GM23338 (cell line): Measurements from ENCODE around the gene ERFE. TPM values are rescaled to one million over a fixed set of nuclear protein-coding genes. Genes with fewer than 3 reads are reported as not detected.

Source experiments
- ATAC-seq: fragments of 200-7000 bp; cut with Tn5 transposase; 3 replicates; pipeline ENCODE4 v1.9.1; 2020
- DNase-seq: peaks from one replicate; pipeline ENCODE4 v3.0.0-alpha.2; 2015; ENCODE audit warnings: low spot score
- H2AFZ ChIP-seq: fragments of 200-600 bp; sonication (generic); 2 replicates; pipeline ENCODE4 v1.8.0; 2016; ENCODE audit warnings: antibody characterized with exemption, mild to moderate bottlenecking, moderate library complexity
- H3F3A ChIP-seq: fragments of 200-600 bp; sonication (generic); replicated peaks from 2 replicates; pipeline ENCODE4 v1.8.0; 2017; ENCODE audit warnings: antibody characterized with exemption, mixed run types, low read depth
- H3K27ac ChIP-seq: fragments of 200-600 bp; sonication (generic); 2 replicates; pipeline ENCODE4 v1.6.1; 2016; ENCODE audit warnings: low read depth
- H3K27me3 ChIP-seq: fragments of 200-600 bp; sonication (generic); 2 replicates; pipeline ENCODE4 v1.8.0; 2016; ENCODE audit warnings: mild to moderate bottlenecking, mixed run types, moderate library complexity; ENCODE audit not compliant: insufficient read depth
- H3K36me3 ChIP-seq: fragments of 200-600 bp; sonication (generic); 2 replicates; pipeline ENCODE4 v1.8.0; 2016; ENCODE audit warnings: mild to moderate bottlenecking; ENCODE audit not compliant: insufficient read depth
- H3K4me1 ChIP-seq: fragments of 200-600 bp; sonication (generic); 2 replicates; pipeline ENCODE4 v1.8.0; 2016; ENCODE audit warnings: mild to moderate bottlenecking, moderate library complexity; ENCODE audit not compliant: insufficient read depth
- H3K4me2 ChIP-seq: fragments of 200-600 bp; sonication (generic); 2 replicates; pipeline ENCODE4 v1.7.1; 2017; ENCODE audit warnings: mixed run types
- H3K4me3 ChIP-seq: fragments of 200-600 bp; sonication (generic); 2 replicates; pipeline ENCODE4 v1.6.1; 2016; ENCODE audit warnings: mixed run types
- H3K79me2 ChIP-seq: fragments of 200-600 bp; sonication (generic); replicated peaks from 2 replicates; pipeline ENCODE4 v1.8.0; 2017; ENCODE audit warnings: mild to moderate bottlenecking; ENCODE audit not compliant: insufficient read depth
- H3K9me2 ChIP-seq: fragments of 200-600 bp; sonication (generic); 2 replicates; pipeline ENCODE4 v1.8.0; 2017; ENCODE audit not compliant: insufficient read depth
- H4K20me1 ChIP-seq: fragments of 200-600 bp; sonication (generic); replicated peaks from 2 replicates; pipeline ENCODE4 v1.8.0; 2017; ENCODE audit warnings: mild to moderate bottlenecking; ENCODE audit not compliant: insufficient read depth
- H3K27ac Mint-ChIP-seq: 2 replicates; pipeline ENCODE4 v1.8.0; 2020; ENCODE audit warnings: inconsistent platforms, mild to moderate bottlenecking, moderate library complexity, mixed read lengths
- H3K27me3 Mint-ChIP-seq: 3 replicates; pipeline ENCODE4 v1.8.0; 2022; ENCODE audit warnings: low read depth, mild to moderate bottlenecking, moderate library complexity, mixed read lengths, inconsistent platforms; ENCODE audit not compliant: insufficient read depth, poor library complexity
- H3K36me3 Mint-ChIP-seq: 3 replicates; pipeline ENCODE4 v1.8.0; 2021; ENCODE audit warnings: low read depth, mild to moderate bottlenecking, inconsistent platforms, moderate library complexity, mixed read lengths
- H3K4me1 Mint-ChIP-seq: 3 replicates; pipeline ENCODE4 v1.8.0; 2020; ENCODE audit warnings: mild to moderate bottlenecking, inconsistent platforms, mixed read lengths
- H3K4me3 Mint-ChIP-seq: 3 replicates; pipeline ENCODE4 v1.8.0; 2021; ENCODE audit warnings: moderate library complexity, mild to moderate bottlenecking, inconsistent platforms, mixed read lengths
- H3K9me3 Mint-ChIP-seq: 3 replicates; pipeline ENCODE4 v1.8.0; 2020; ENCODE audit warnings: moderate library complexity, mild to moderate bottlenecking, inconsistent platforms, mixed read lengths
- CREB1 ChIP-seq: fragments of 250-450 bp; sonication (Bioruptor Pico); IDR thresholded peaks from 2 replicates; pipeline ENCODE4 v1.5.0; 2020; ENCODE audit warnings: low read depth, mild to moderate bottlenecking, moderate library complexity
- EZH2 ChIP-seq: fragments of 200-600 bp; sonication (generic); IDR thresholded peaks from one replicate; pipeline ENCODE4 v1.8.0; 2017; ENCODE audit warnings: antibody characterized with exemption, mild to moderate bottlenecking, low read depth; ENCODE audit not compliant: unreplicated experiment
- EZH2phosphoT487 ChIP-seq: fragments of 200-600 bp; sonication (generic); IDR thresholded peaks from one replicate; pipeline ENCODE4 v1.8.1; 2018; ENCODE audit warnings: antibody characterized with exemption; ENCODE audit not compliant: unreplicated experiment
- JUNB ChIP-seq: IDR thresholded peaks from one replicate; pipeline ENCODE4 v1.6.1; 2016; ENCODE audit warnings: antibody characterized with exemption; ENCODE audit not compliant: unreplicated experiment
- NANOG ChIP-seq: IDR thresholded peaks from 2 replicates; pipeline ENCODE4 v1.6.1; 2016; ENCODE audit warnings: antibody characterized with exemption, borderline replicate concordance
- POLR2AphosphoS5 ChIP-seq: IDR thresholded peaks from 2 replicates; pipeline ENCODE4 v1.6.1; 2016; ENCODE audit warnings: antibody characterized with exemption, low read depth
- STAT1 ChIP-seq: IDR thresholded peaks from one replicate; pipeline ENCODE4 v1.6.1; 2016; ENCODE audit warnings: antibody characterized with exemption; ENCODE audit not compliant: unreplicated experiment
- ZNF114 ChIP-seq: fragments of 250-450 bp; sonication (Bioruptor Pico); IDR thresholded peaks from 2 replicates; pipeline ENCODE4 v1.5.0; 2020; ENCODE audit warnings: mild to moderate bottlenecking, moderate library complexity
- ZNF331 ChIP-seq: fragments of 250-450 bp; sonication (Bioruptor Pico); IDR thresholded peaks from 2 replicates; pipeline ENCODE4 v1.5.0; 2020; ENCODE audit warnings: low read depth, mild to moderate bottlenecking, moderate library complexity
- ZNF462 ChIP-seq: fragments of 250-450 bp; sonication (Bioruptor Pico); IDR thresholded peaks from 2 replicates; pipeline ENCODE4 v1.5.0; 2020; ENCODE audit warnings: mild to moderate bottlenecking, moderate library complexity
- polyA plus RNA-seq: library from polyadenylated mRNA; unstranded; fragments of >200 nt; fragmentation: Nextera tagmentation; extraction: Ambion mirVana; gene quantifications from 2 replicates; pipeline ENCODE4 v1.2.1, GENCODE V29; 2016
- total RNA-seq: library from RNA; depleted of rRNA; stranded (reverse); fragments of >200 nt; shearing (Covaris generic); gene quantifications from 2 replicates; pipeline ENCODE4 v1.2.3, GENCODE V29; 2014
- TF ChIP-seq, protein P1 (sequence below): IDR thresholded peaks from 2 replicates; pipeline ENCODE4 v1.6.1; 2016; ENCODE audit warnings: antibody characterized with exemption
- TF ChIP-seq, protein P2 (sequence below): IDR thresholded peaks from one replicate; pipeline ENCODE4 v1.6.1; 2018; ENCODE audit warnings: antibody characterized with exemption; ENCODE audit not compliant: unreplicated experiment
- TF ChIP-seq, protein P3 (sequence below), 2 experiments: fragments of 200-600 bp in 1 of 2; sonication (generic) in 1 of 2; conservative IDR thresholded peaks; 2 replicates each; pipeline versions ENCODE4 v1.5.1 to v1.6.1; 2016 to 2017; ENCODE audit warnings: antibody characterized with exemption in 2 of 2, low read depth in 2 of 2, mild to moderate bottlenecking in 2 of 2, moderate library complexity in 1 of 2

Gene ERFE
- total and polyA plus RNA-seq, 2 experiments from 2014 or later, result 1.0 to 3.3 TPM

- peaks cover 4% of the 10 kb centered on the region; the same call in 2 of the 3 replicates for H3K4me1 Mint-ChIP-seq
- Histone ChIP-seq H3K4me2 (no peak overlapping the region), H3F3A (no peaks in the 10 kb centered on the region), H3K4me3 (no peak overlapping the region), H3K27ac (no peak overlapping the region), H3K9me2 (no peaks in the 10 kb centered on the region), H3K36me3 (no peaks in the 10 kb centered on the region), H2AFZ (no peak overlapping the region), H3K4me1 (no peaks in the 10 kb centered on the region; the same call in 1 of the 2 replicates), H4K20me1 (no peaks in the 10 kb centered on the region), H3K79me2 (no peaks in the 10 kb centered on the region), H3K27me3 (no peaks in the 10 kb centered on the region)
- DNase-seq, result no peak
- no peaks in the 10 kb centered on the region for H3K36me3 Mint-ChIP-seq
- H3K27ac Mint-ChIP-seq, result no peak overlapping the region
- H3K27me3 Mint-ChIP-seq, result peaks cover 3% of the 10 kb centered on the region
- TF ChIP-seq ZNF114 (CRISPR knock-in tag) (no peak), EZH2phosphoT487 (no peak), JUNB (no peak), POLR2AphosphoS5 (no peak), EZH2 (no peak), ZNF331 (CRISPR knock-in tag) (no peak), STAT1 (no peak), ZNF462 (CRISPR knock-in tag) (no peak), NANOG (no peak), CREB1 (CRISPR knock-in tag) (no peak)
- TF ChIP-seq, protein P1, sequence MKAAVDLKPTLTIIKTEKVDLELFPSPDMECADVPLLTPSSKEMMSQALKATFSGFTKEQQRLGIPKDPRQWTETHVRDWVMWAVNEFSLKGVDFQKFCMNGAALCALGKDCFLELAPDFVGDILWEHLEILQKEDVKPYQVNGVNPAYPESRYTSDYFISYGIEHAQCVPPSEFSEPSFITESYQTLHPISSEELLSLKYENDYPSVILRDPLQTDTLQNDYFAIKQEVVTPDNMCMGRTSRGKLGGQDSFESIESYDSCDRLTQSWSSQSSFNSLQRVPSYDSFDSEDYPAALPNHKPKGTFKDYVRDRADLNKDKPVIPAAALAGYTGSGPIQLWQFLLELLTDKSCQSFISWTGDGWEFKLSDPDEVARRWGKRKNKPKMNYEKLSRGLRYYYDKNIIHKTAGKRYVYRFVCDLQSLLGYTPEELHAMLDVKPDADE, result no peak
- TF ChIP-seq, protein P2, sequence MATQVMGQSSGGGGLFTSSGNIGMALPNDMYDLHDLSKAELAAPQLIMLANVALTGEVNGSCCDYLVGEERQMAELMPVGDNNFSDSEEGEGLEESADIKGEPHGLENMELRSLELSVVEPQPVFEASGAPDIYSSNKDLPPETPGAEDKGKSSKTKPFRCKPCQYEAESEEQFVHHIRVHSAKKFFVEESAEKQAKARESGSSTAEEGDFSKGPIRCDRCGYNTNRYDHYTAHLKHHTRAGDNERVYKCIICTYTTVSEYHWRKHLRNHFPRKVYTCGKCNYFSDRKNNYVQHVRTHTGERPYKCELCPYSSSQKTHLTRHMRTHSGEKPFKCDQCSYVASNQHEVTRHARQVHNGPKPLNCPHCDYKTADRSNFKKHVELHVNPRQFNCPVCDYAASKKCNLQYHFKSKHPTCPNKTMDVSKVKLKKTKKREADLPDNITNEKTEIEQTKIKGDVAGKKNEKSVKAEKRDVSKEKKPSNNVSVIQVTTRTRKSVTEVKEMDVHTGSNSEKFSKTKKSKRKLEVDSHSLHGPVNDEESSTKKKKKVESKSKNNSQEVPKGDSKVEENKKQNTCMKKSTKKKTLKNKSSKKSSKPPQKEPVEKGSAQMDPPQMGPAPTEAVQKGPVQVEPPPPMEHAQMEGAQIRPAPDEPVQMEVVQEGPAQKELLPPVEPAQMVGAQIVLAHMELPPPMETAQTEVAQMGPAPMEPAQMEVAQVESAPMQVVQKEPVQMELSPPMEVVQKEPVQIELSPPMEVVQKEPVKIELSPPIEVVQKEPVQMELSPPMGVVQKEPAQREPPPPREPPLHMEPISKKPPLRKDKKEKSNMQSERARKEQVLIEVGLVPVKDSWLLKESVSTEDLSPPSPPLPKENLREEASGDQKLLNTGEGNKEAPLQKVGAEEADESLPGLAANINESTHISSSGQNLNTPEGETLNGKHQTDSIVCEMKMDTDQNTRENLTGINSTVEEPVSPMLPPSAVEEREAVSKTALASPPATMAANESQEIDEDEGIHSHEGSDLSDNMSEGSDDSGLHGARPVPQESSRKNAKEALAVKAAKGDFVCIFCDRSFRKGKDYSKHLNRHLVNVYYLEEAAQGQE, result no peak
- TF ChIP-seq, protein P3, sequence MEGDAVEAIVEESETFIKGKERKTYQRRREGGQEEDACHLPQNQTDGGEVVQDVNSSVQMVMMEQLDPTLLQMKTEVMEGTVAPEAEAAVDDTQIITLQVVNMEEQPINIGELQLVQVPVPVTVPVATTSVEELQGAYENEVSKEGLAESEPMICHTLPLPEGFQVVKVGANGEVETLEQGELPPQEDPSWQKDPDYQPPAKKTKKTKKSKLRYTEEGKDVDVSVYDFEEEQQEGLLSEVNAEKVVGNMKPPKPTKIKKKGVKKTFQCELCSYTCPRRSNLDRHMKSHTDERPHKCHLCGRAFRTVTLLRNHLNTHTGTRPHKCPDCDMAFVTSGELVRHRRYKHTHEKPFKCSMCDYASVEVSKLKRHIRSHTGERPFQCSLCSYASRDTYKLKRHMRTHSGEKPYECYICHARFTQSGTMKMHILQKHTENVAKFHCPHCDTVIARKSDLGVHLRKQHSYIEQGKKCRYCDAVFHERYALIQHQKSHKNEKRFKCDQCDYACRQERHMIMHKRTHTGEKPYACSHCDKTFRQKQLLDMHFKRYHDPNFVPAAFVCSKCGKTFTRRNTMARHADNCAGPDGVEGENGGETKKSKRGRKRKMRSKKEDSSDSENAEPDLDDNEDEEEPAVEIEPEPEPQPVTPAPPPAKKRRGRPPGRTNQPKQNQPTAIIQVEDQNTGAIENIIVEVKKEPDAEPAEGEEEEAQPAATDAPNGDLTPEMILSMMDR (conservative IDR thresholded peaks at IDR 0.05; ENCODE audit: low read depth in 2 of 2), result no peak
- no peak for ATAC-seq
- H3K9me3 Mint-ChIP-seq, result peaks cover 3% of the 10 kb centered on the region; the same call in 2 of the 3 replicates
- H3K4me3 Mint-ChIP-seq, result no peak overlapping the region
Observed at GRCh38 chr2:238149841-238150572, 8.8 kb upstream of the ERFE start.
